H9 (cell line): ENCODE results near the gene TIA1. TPM values are rescaled to one million over a fixed set of nuclear protein-coding genes. Genes with fewer than 3 reads are reported as not detected.

Experiments
- DNase-seq: peaks from one replicate; pipeline ENCODE4 v3.0.0-alpha.2; 2017
- H2AFZ ChIP-seq: one replicate; pipeline ENCODE4 v1.6.1; 2013; ENCODE audit warnings: mild to moderate bottlenecking, low read length, control low read depth, moderate library complexity
- H2AK5ac ChIP-seq: 2 replicates; pipeline ENCODE4 v1.6.1; 2013; ENCODE audit warnings: low read length, control low read depth, mixed read lengths; ENCODE audit not compliant: insufficient read length
- H2BK120ac ChIP-seq: one replicate; pipeline ENCODE4 v1.6.1; 2013; ENCODE audit warnings: low read depth, mild to moderate bottlenecking, low read length, control low read depth, inconsistent platforms; ENCODE audit not compliant: poor library complexity, severe bottlenecking
- H2BK12ac ChIP-seq: 2 replicates; pipeline ENCODE4 v1.6.1; 2013; ENCODE audit warnings: low read length, control low read depth, mixed read lengths, low read depth; ENCODE audit not compliant: insufficient read length
- H2BK15ac ChIP-seq: 2 replicates; pipeline ENCODE4 v1.6.1; 2013; ENCODE audit warnings: low read depth, low read length, control low read depth
- H2BK20ac ChIP-seq: one replicate; pipeline ENCODE4 v1.6.1; 2013; ENCODE audit warnings: low read depth, mild to moderate bottlenecking, low read length, control low read depth, inconsistent platforms; ENCODE audit not compliant: poor library complexity, severe bottlenecking
- H2BK5ac ChIP-seq: 2 replicates; pipeline ENCODE4 v1.6.1; 2013; ENCODE audit warnings: low read length, control low read depth, mixed read lengths; ENCODE audit not compliant: insufficient read length
- H3K14ac ChIP-seq: 2 replicates; pipeline ENCODE4 v1.6.1; 2013; ENCODE audit warnings: low read length, control low read depth; ENCODE audit not compliant: insufficient read depth
- H3K18ac ChIP-seq: 2 replicates; pipeline ENCODE4 v1.6.1; 2013; ENCODE audit warnings: low read depth, mild to moderate bottlenecking, mixed read lengths, low read length, control low read depth; ENCODE audit not compliant: insufficient read length
- H3K23ac ChIP-seq: 2 replicates; pipeline ENCODE4 v1.6.1; 2013; ENCODE audit warnings: low read length, control low read depth, mixed read lengths, low read depth; ENCODE audit not compliant: insufficient read length
- H3K23me2 ChIP-seq: 2 replicates; pipeline ENCODE4 v1.6.1; 2013; ENCODE audit warnings: low read depth, mild to moderate bottlenecking, mixed read lengths, low read length, control low read depth; ENCODE audit not compliant: insufficient read length, poor library complexity, severe bottlenecking
- H3K27ac ChIP-seq: 2 replicates; pipeline ENCODE4 v1.5.1; 2013; ENCODE audit warnings: low read length, control low read depth, mixed read lengths, low read depth; ENCODE audit not compliant: insufficient read length
- H3K27me3 ChIP-seq: 2 replicates; pipeline ENCODE4 v1.6.1; 2013; ENCODE audit warnings: low read length, control low read depth, inconsistent platforms; ENCODE audit not compliant: insufficient read depth
- H3K4ac ChIP-seq: 2 replicates; pipeline ENCODE4 v1.6.1; 2013; ENCODE audit warnings: low read depth, mild to moderate bottlenecking, control low read depth, inconsistent platforms, low read length, moderate library complexity
- H3K4me1 ChIP-seq: 2 replicates; pipeline ENCODE4 v1.6.1; 2013; ENCODE audit warnings: low read length, control low read depth, inconsistent platforms; ENCODE audit not compliant: insufficient read depth
- H3K4me2 ChIP-seq: 2 replicates; pipeline ENCODE4 v1.6.1; 2013; ENCODE audit warnings: low read length, control low read depth, mixed read lengths; ENCODE audit not compliant: insufficient read length, insufficient read depth
- H3K56ac ChIP-seq: 2 replicates; pipeline ENCODE4 v1.6.1; 2013; ENCODE audit warnings: low read depth, mild to moderate bottlenecking, mixed read lengths, low read length, control low read depth; ENCODE audit not compliant: insufficient read length
- H3K79me1 ChIP-seq: 2 replicates; pipeline ENCODE4 v1.6.1; 2013; ENCODE audit warnings: low read depth, mild to moderate bottlenecking, moderate library complexity, low read length, control low read depth, inconsistent platforms; ENCODE audit not compliant: insufficient read depth, poor library complexity, severe bottlenecking
- H3K79me2 ChIP-seq: 2 replicates; pipeline ENCODE4 v1.6.1; 2013; ENCODE audit warnings: low read length, control low read depth, inconsistent platforms; ENCODE audit not compliant: insufficient read depth
- H3K9ac ChIP-seq: 2 replicates; pipeline ENCODE4 v1.6.1; 2013; ENCODE audit warnings: low read length, control low read depth, mixed read lengths; ENCODE audit not compliant: insufficient read length; ENCODE audit errors: extremely low read depth
- H3K9me3 ChIP-seq: one replicate; pipeline ENCODE4 v1.6.1; 2013; ENCODE audit warnings: low read depth, low read length, inconsistent platforms; ENCODE audit not compliant: control insufficient read depth
- H3T11ph ChIP-seq: one replicate; pipeline ENCODE4 v1.6.1; 2013; ENCODE audit warnings: mild to moderate bottlenecking, low read length, control low read depth, inconsistent platforms
- H4K20me1 ChIP-seq: one replicate; pipeline ENCODE4 v1.6.1; 2013; ENCODE audit not compliant: control insufficient read depth, insufficient read length, insufficient read depth
- H4K5ac ChIP-seq: 2 replicates; pipeline ENCODE4 v1.6.1; 2013; ENCODE audit warnings: low read depth, mild to moderate bottlenecking, mixed read lengths, low read length, control low read depth; ENCODE audit not compliant: insufficient read length
- H4K8ac ChIP-seq: replicated peaks from 2 replicates; pipeline ENCODE4 v1.6.1; 2013; ENCODE audit warnings: low read length, control low read depth, mixed read lengths, low read depth; ENCODE audit not compliant: insufficient read length
- H4K91ac ChIP-seq: 2 replicates; pipeline ENCODE4 v1.6.1; 2013; ENCODE audit warnings: low read depth, mild to moderate bottlenecking, moderate library complexity, mixed read lengths, low read length, control low read depth; ENCODE audit not compliant: insufficient read length
- H3K27ac Mint-ChIP-seq, 3 experiments: 2 replicates in 2 of 3; 3 replicates in 1 of 3; pipeline ENCODE4 v1.8.0; 2020 to 2021; ENCODE audit warnings: mixed read lengths in 3 of 3, mild to moderate bottlenecking in 1 of 3, moderate library complexity in 1 of 3
- H3K27me3 Mint-ChIP-seq: 2 replicates; pipeline ENCODE4 v1.8.0; 2021; ENCODE audit warnings: low read depth, mild to moderate bottlenecking, moderate library complexity, mixed read lengths
- H3K36me3 Mint-ChIP-seq, 3 experiments: 2 replicates in 2 of 3; 3 replicates in 1 of 3; pipeline ENCODE4 v1.8.0; 2020 to 2021; ENCODE audit warnings: low read depth in 3 of 3, mixed read lengths in 3 of 3; ENCODE audit not compliant: insufficient read depth in 1 of 3
- H3K4me1 Mint-ChIP-seq, 2 experiments: 2 replicates each; pipeline ENCODE4 v1.8.0; 2020; ENCODE audit warnings: mixed read lengths in 2 of 2
- H3K4me3 Mint-ChIP-seq, 2 experiments: 2 replicates in 1 of 2; 3 replicates in 1 of 2; pipeline ENCODE4 v1.8.0; 2020 to 2021; ENCODE audit warnings: mild to moderate bottlenecking in 2 of 2, mixed read lengths in 2 of 2, moderate library complexity in 1 of 2
- H3K9me3 Mint-ChIP-seq, 2 experiments: 2 replicates in 1 of 2; 3 replicates in 1 of 2; pipeline ENCODE4 v1.8.0; 2020; ENCODE audit warnings: mild to moderate bottlenecking in 2 of 2, mixed read lengths in 2 of 2, moderate library complexity in 1 of 2
- WGBS: extraction: QIAGEN DNeasy Blood & Tissue Kit; methylation state at CpG from one replicate; pipeline ENCODE4 v1.1.7; 2013; ENCODE audit warnings: missing lambda C conversion rate, low lambda C conversion rate, mixed read lengths; ENCODE audit not compliant: insufficient read length; ENCODE audit errors: extremely low coverage; 5-methylcytosine and 5-hydroxymethylcytosine counted together
- total RNA-seq: library from RNA; stranded (reverse); gene quantifications from 2 replicates; pipeline ENCODE4 v1.2.1, GENCODE V29; 2021
- TF ChIP-seq, protein P1 (sequence below): fragments of 200-600 bp; sonication (generic); conservative IDR thresholded peaks from 3 replicates; pipeline ENCODE4 v1.8.0; 2021; ENCODE audit warnings: antibody characterized with exemption, mild to moderate bottlenecking

TIA1 gene
- total RNA-seq, 1 experiment from 2014 or later, result 193 TPM

GRCh38 chr2:70243806-70244584, 4.4 kb downstream of the TIA1 start:
- Histone ChIP-seq H2BK20ac (no peak overlapping the region), H4K8ac (no peak overlapping the region), H3K79me1 (no peaks in the 10 kb centered on the region), H3K4me2 (no peak overlapping the region), H3K4me1 (peaks cover 3% of the 10 kb centered on the region; the same call in 1 of the 2 replicates), H2BK12ac (no peak overlapping the region), H3K9me3 (no peaks in the 10 kb centered on the region), H4K20me1 (no peaks in the 10 kb centered on the region), H3K27ac (no peak overlapping the region), H2AFZ (no peak overlapping the region), H2BK15ac (no peak overlapping the region), H3K14ac (no peak overlapping the region), H3T11ph (no peak overlapping the region), H4K5ac (no peak overlapping the region), H3K4ac (no peak overlapping the region), H2AK5ac (no peak overlapping the region), H3K23ac (no peak overlapping the region), H2BK120ac (no peak overlapping the region), H3K18ac (no peak overlapping the region), H3K79me2 (peaks cover 69% of the 10 kb centered on the region; the same call in 1 of the 2 replicates), H3K9ac (no peak overlapping the region), H3K23me2 (no peaks in the 10 kb centered on the region), H4K91ac (no peak overlapping the region), H3K27me3 (no peaks in the 10 kb centered on the region), H2BK5ac (no peak overlapping the region), H3K56ac (no peak overlapping the region)
- Mint-ChIP-seq H3K27ac (peak overlapping the region in 2 of 3 experiments; percentile 44 to 78; a peak in 4 of 7 replicates), H3K36me3 (peaks cover 24 to 49% (median 42%) of the 10 kb centered on the region in 3 experiments), H3K4me3 (peak overlapping the region in 1 of 2 experiments; percentile 18; a peak in 3 of 5 replicates), H3K4me1 (peaks cover 39 to 43% of the 10 kb centered on the region in 2 experiments), H3K9me3 (peaks cover 7 to 8% of the 10 kb centered on the region in 2 experiments), H3K27me3 (peaks cover 3% of the 10 kb centered on the region; the same call in 1 of the 2 replicates)
- WGBS, result no CpG with 5 or more reads among the region's 5 CpGs
- TF ChIP-seq, protein P1, sequence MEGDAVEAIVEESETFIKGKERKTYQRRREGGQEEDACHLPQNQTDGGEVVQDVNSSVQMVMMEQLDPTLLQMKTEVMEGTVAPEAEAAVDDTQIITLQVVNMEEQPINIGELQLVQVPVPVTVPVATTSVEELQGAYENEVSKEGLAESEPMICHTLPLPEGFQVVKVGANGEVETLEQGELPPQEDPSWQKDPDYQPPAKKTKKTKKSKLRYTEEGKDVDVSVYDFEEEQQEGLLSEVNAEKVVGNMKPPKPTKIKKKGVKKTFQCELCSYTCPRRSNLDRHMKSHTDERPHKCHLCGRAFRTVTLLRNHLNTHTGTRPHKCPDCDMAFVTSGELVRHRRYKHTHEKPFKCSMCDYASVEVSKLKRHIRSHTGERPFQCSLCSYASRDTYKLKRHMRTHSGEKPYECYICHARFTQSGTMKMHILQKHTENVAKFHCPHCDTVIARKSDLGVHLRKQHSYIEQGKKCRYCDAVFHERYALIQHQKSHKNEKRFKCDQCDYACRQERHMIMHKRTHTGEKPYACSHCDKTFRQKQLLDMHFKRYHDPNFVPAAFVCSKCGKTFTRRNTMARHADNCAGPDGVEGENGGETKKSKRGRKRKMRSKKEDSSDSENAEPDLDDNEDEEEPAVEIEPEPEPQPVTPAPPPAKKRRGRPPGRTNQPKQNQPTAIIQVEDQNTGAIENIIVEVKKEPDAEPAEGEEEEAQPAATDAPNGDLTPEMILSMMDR, result no peak
- no peak for DNase-seq
